Measurements from ENCODE around the gene CRYBA1. TPM values are rescaled to one million over a fixed set of nuclear protein-coding genes. Genes with fewer than 3 reads are reported as not detected.
"Not testable (repeated sequence)": the region's sequence is repeated elsewhere in the genome, so short reads cannot be mapped to it uniquely, and the experiment has no call there.

CRYBA1 gene
- total RNA-seq, 1 experiment from 2014 or later = not detected

GRCh38 chr17:29237476-29238132 is 9.1 kb upstream of the CRYBA1 start:
- DNase-seq (ENCODE audit: low read depth) = peak; percentile 70

- DNase-seq (ENCODE audit: low read depth) = peak; percentile 63
Observed at GRCh38 chr17:29238133-29238850, 8.4 kb upstream of the CRYBA1 start.

GRCh38 chr17:29240477-29240876 is 6.2 kb upstream of the CRYBA1 start:
- peak; percentile 32 for DNase-seq (ENCODE audit: low read depth)

- peak; percentile 95 for DNase-seq (ENCODE audit: low read depth)
Observed at GRCh38 chr17:29240968-29241963, 5.4 kb upstream of the CRYBA1 start.

GRCh38 chr17:29242051-29242450 is 4.6 kb upstream of the CRYBA1 start:
- no peak for DNase-seq (ENCODE audit: low read depth)

GRCh38 chr17:29242790-29243189 is 3.9 kb upstream of the CRYBA1 start:
- DNase-seq (ENCODE audit: low read depth) = no peak

- peak; percentile 49 for DNase-seq (ENCODE audit: low read depth)
Observed at GRCh38 chr17:29243792-29244191, 2.9 kb upstream of the CRYBA1 start.

- DNase-seq (ENCODE audit: low read depth) = no peak
Observed at GRCh38 chr17:29245401-29245800, 1.3 kb upstream of the CRYBA1 start.

GRCh38 chr17:29247219-29247618 is 560 bp downstream of the CRYBA1 start:
- no peak for DNase-seq (ENCODE audit: low read depth)

GRCh38 chr17:29248845-29249244 is 2.2 kb downstream of the CRYBA1 start:
- DNase-seq (ENCODE audit: low read depth) = no peak

GRCh38 chr17:29250666-29251065 is 4.0 kb downstream of the CRYBA1 start:
- DNase-seq (ENCODE audit: low read depth) = peak; percentile 15

GRCh38 chr17:29251184-29251583 is 4.5 kb downstream of the CRYBA1 start:
- no peak for DNase-seq (ENCODE audit: low read depth)

GRCh38 chr17:29252101-29252791 is 5.6 kb downstream of the CRYBA1 start:
- peak; percentile 34 for DNase-seq (ENCODE audit: low read depth)

GRCh38 chr17:29253037-29253436 is 6.4 kb downstream of the CRYBA1 start:
- DNase-seq (ENCODE audit: low read depth) = no peak

- no peak for DNase-seq (ENCODE audit: low read depth)
Observed at GRCh38 chr17:29255926-29256522, 9.4 kb downstream of the CRYBA1 start.

GRCh38 chr17:29256735-29257466 is 10.2 kb downstream of the CRYBA1 start:
- peak; percentile 52 for DNase-seq (ENCODE audit: low read depth)

- DNase-seq (ENCODE audit: low read depth) = peak; percentile 47
Observed at GRCh38 chr17:29257756-29258155, 11.1 kb downstream of the CRYBA1 start.

GRCh38 chr17:29263916-29264315 is 17.3 kb downstream of the CRYBA1 start:
- no peak for DNase-seq (ENCODE audit: low read depth)

GRCh38 chr17:29271980-29272379 is 25.3 kb downstream of the CRYBA1 start:
- DNase-seq (ENCODE audit: low read depth) = not testable (repeated sequence)

- no peak for DNase-seq (ENCODE audit: low read depth)
Observed at GRCh38 chr17:29273924-29274323, 27.3 kb downstream of the CRYBA1 start.

Measured in LHCN-M2 (cell line).